Occipital lobe (tissue), 2 donors: ENCODE results near the gene FCHSD2. TPM values are rescaled to one million over a fixed set of nuclear protein-coding genes. Genes with fewer than 3 reads are reported as not detected.
"Not testable (repeated sequence)": the region's sequence is repeated elsewhere in the genome, so short reads cannot be mapped to it uniquely, and the experiment has no call there.

Source experiments
- DNase-seq: peaks from one replicate; lab custom pipeline; 2025; lab: John Stamatoyannopoulos, UW
- total RNA-seq: library from RNA; depleted of rRNA; stranded (reverse); fragments of >200 nt; gene quantifications from one replicate; pipeline ENCODE4 v1.2.3, GENCODE V29; 2014

The FCHSD2 gene
- total RNA-seq, 1 donor from 2014 or later = 46.6 TPM

- DNase-seq = no peak
These were observed 71.5 kb downstream of the FCHSD2 start for GRCh38 chr11:73070653-73071052.

- not testable (repeated sequence) for DNase-seq
These were observed 80.2 kb downstream of the FCHSD2 start for GRCh38 chr11:73061857-73062424.

GRCh38 chr11:73061434-73061833 lies 80.7 kb downstream of the FCHSD2 start:
- DNase-seq = not testable (repeated sequence)

- no peak for DNase-seq
These were observed 82.2 kb downstream of the FCHSD2 start for GRCh38 chr11:73059915-73060314.

- no peak for DNase-seq
These were observed 83.0 kb downstream of the FCHSD2 start for GRCh38 chr11:73058989-73059674.

- DNase-seq = no peak
These were observed 86.3 kb downstream of the FCHSD2 start for GRCh38 chr11:73055655-73056354.

- no peak for DNase-seq
These were observed 87.1 kb downstream of the FCHSD2 start for GRCh38 chr11:73055002-73055401.

- DNase-seq = no peak
These were observed 88.2 kb downstream of the FCHSD2 start for GRCh38 chr11:73053964-73054363.

GRCh38 chr11:73048446-73048845 lies 93.7 kb downstream of the FCHSD2 start:
- no peak for DNase-seq

- no peak for DNase-seq
These were observed 94.2 kb downstream of the FCHSD2 start for GRCh38 chr11:73047773-73048371.

GRCh38 chr11:73040046-73040445 lies 102.1 kb downstream of the FCHSD2 start:
- DNase-seq = peak; percentile 10

- no peak for DNase-seq
These were observed 107.3 kb downstream of the FCHSD2 start for GRCh38 chr11:73034777-73035176.

GRCh38 chr11:73034331-73034730 lies 107.8 kb downstream of the FCHSD2 start:
- DNase-seq = no peak

- DNase-seq = no peak
These were observed 112.0 kb downstream of the FCHSD2 start for GRCh38 chr11:73030130-73030529.

GRCh38 chr11:73029403-73029802 lies 112.7 kb downstream of the FCHSD2 start:
- no peak for DNase-seq

GRCh38 chr11:73028611-73029010 lies 113.5 kb downstream of the FCHSD2 start:
- DNase-seq = no peak

GRCh38 chr11:73027840-73028239 lies 114.3 kb downstream of the FCHSD2 start:
- not testable (repeated sequence) for DNase-seq

- DNase-seq = no peak
These were observed 117.5 kb downstream of the FCHSD2 start for GRCh38 chr11:73024639-73025038.

- DNase-seq = no peak
These were observed 122.1 kb downstream of the FCHSD2 start for GRCh38 chr11:73019996-73020395.

GRCh38 chr11:73019449-73019848 lies 122.7 kb downstream of the FCHSD2 start:
- no peak for DNase-seq

- DNase-seq = no peak
These were observed 123.3 kb downstream of the FCHSD2 start for GRCh38 chr11:73018856-73019255.

GRCh38 chr11:73017024-73017751 lies 124.9 kb downstream of the FCHSD2 start:
- no peak for DNase-seq
